Measurements from ENCODE around the gene STX1B.

STX1B gene

DNA sequence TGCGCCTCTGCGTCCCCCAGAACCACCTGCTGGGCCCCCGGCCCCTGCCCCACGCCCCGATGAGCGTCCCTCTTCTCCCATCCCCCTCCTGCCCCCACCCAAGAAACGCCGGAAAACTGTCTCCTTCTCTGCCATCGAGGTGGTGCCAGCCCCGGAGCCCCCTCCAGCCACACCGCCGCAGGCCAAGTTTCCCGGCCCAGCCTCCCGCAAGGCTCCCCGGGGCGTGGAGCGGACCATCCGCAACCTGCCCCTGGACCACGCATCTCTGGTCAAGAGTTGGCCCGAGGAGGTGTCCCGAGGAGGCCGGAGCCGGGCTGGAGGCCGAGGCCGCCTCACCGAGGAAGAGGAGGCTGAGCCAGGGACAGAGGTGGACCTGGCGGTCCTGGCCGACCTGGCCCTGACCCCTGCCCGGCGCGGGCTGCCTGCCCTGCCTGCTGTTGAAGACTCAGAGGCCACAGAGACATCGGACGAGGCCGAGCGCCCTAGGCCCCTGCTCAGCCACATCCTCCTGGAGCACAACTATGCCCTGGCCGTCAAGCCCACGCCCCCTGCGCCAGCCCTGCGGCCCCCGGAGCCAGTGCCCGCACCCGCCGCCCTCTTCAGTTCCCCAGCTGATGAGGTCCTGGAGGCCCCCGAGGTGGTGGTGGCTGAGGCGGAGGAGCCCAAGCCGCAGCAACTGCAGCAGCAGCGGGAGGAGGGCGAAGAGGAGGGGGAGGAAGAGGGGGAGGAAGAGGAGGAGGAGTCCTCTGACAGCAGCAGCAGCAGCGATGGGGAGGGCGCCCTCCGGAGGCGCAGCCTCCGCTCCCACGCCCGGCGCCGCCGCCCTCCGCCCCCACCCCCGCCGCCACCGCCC is 31.0 kb downstream of the STX1B start:
- DNase-seq (ENCODE audit: low spot score) = no peak

GRCh38 chr16:30977502-30977901 is 32.9 kb downstream of the STX1B start:
- no peak for DNase-seq (ENCODE audit: low spot score)

DNA sequence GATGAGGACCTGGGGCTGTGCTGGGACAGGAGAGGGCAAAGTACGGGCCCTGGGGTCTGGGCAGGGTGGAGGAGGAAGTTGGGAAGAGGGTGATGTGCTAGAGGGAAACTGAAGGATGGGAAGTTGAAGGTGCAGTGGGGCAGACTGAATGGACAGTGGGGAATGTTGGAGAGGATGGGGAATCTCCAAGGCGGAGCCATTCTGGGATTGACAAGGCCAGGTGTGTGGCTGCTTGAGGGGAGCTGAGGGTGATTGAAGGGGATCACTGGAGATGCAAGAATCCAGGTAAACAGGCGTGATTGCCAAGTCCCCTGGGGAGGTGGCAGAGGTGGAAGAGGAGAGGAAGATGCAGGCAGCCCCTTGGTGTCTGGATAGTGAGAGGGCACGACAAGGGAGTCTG is 34.0 kb downstream of the STX1B start:
- DNase-seq (ENCODE audit: low spot score) = no peak

GRCh38 chr16:30974348-30974747 is 36.1 kb downstream of the STX1B start:
- DNase-seq (ENCODE audit: low spot score) = no peak

DNA sequence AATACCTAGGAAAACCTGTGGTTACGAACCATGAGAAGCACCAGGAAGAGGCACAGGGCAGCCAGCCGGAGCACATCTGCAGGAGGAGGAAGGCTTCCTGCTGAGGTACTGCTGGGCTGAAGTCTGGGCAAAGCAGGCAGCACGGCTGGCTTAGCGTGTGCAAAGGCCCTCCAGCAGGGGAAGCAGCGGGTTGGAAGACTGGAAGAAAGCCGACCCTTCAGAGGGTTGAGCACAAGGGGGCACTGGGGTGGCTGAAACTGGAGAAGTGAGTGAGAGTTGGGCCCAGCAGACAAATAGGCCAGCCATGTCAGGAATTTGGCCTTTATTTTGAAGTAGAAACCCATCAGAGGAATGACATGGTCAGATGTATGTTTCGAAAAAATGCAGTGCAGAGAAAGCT is 37.6 kb downstream of the STX1B start:
- no peak for DNase-seq (ENCODE audit: low spot score)

GRCh38 chr16:30971298-30971697 is 39.1 kb downstream of the STX1B start:
- no peak for DNase-seq (ENCODE audit: low spot score)

GRCh38 chr16:30969246-30969842 is 41.1 kb downstream of the STX1B start:
- DNase-seq (ENCODE audit: low spot score) = no peak

DNA sequence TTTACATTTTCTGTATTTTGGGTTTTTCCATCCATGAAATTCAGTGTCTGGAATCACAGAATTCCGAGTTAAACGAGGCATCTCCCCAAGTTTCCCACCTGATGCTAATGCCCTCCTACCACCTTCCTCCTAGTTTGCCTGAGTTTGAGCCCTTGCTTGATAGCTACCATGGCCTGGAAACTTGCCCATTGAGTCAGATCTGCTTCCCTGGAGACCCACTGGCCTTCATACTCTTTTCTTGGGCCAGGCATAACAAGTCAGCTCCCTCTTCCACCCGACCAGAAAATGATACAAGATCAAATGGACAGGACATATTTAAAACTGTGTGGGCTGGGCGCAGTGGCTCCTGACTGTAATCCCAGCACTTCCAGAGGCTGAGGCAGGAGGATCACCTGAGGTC is 42.6 kb downstream of the STX1B start:
- no peak for DNase-seq (ENCODE audit: low spot score)

DNA sequence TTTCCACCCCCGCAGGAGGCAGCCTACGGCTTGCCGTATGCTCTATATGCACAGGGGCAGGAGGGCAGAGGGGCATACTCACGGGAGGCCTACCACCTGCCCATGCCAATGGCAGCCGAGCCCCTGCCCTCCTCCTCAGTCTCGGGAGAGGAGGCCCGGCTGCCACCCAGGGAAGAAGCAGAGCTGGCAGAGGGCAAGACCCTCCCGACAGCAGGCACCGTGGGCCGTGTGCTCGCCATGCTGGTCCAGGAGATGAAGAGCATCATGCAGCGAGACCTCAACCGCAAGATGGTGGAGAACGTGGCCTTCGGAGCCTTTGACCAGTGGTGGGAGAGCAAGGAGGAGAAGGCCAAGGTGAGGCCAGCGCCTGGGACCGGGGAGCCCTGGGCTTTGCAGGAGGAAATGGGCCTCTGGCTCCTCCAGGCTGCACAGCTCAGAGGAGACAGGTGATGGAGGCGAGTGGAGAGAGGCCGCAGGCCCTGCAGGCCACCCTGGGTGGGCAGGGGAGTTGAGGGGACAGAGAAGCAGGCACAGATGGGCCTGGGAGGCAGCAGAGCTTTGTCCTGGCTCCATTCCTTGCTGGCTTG is 44.3 kb downstream of the STX1B start:
- no peak for DNase-seq (ENCODE audit: low spot score)

GRCh38 chr16:30965436-30965835 is 45.0 kb downstream of the STX1B start:
- no peak for DNase-seq (ENCODE audit: low spot score)

DNA sequence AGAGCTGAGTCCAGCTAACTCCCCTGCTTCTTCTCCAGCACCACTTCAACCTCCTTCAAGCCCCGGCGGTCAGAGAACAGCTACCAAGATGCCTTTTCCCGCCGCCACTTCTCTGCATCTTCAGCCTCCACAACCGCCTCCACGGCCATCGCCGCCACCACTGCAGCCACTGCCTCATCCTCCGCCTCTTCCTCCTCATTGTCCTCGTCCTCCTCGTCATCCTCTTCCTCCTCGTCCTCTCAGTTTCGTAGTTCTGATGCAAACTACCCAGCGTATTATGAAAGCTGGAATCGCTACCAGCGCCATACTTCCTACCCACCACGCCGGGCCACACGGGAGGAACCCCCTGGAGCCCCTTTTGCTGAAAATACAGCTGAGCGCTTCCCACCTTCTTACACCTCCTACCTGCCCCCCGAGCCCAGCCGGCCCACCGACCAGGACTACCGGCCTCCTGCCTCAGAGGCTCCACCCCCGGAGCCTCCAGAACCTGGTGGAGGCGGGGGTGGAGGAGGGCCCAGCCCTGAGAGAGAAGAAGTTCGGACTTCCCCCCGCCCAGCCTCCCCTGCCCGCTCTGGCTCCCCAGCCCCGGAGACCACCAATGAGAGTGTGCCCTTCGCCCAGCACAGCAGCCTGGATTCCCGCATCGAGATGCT is 45.7 kb downstream of the STX1B start:
- no peak for DNase-seq (ENCODE audit: low spot score)

GRCh38 chr16:30963925-30964511 is 46.4 kb downstream of the STX1B start:
- no peak for DNase-seq (ENCODE audit: low spot score)

DNA sequence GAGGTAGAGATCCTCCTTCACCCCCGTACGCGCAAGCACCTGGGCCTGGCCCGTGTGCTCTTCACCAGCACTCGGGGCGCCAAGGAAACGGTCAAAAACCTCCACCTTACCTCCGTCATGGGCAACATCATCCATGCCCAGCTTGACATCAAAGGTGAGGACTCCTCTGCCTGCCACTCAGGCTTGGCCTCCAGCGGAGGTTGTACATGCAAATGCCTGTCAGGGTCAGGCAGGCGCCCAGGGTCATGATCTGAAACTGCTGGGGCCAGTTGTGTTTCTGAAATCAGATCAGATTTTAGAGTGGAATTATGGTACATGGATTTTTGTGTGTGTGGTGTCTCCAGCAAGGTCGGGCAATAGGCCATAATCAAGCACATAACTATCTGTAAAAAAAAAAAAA is 49.1 kb downstream of the STX1B start:
- DNase-seq (ENCODE audit: low spot score) = no peak

GRCh38 chr16:30958175-30959079 is 52.0 kb downstream of the STX1B start:
- DNase-seq (ENCODE audit: low spot score) = peak; percentile 39

- peak; percentile 96 for DNase-seq (ENCODE audit: low spot score)
Observed at GRCh38 chr16:30957456-30958174, 52.8 kb downstream of the STX1B start, which contains the start of gene SETD1A. TSS of gene SETD1A (plus strand) at chr16:30957754. CDS start at chr16:30958732, 978 bp downstream.

DNA sequence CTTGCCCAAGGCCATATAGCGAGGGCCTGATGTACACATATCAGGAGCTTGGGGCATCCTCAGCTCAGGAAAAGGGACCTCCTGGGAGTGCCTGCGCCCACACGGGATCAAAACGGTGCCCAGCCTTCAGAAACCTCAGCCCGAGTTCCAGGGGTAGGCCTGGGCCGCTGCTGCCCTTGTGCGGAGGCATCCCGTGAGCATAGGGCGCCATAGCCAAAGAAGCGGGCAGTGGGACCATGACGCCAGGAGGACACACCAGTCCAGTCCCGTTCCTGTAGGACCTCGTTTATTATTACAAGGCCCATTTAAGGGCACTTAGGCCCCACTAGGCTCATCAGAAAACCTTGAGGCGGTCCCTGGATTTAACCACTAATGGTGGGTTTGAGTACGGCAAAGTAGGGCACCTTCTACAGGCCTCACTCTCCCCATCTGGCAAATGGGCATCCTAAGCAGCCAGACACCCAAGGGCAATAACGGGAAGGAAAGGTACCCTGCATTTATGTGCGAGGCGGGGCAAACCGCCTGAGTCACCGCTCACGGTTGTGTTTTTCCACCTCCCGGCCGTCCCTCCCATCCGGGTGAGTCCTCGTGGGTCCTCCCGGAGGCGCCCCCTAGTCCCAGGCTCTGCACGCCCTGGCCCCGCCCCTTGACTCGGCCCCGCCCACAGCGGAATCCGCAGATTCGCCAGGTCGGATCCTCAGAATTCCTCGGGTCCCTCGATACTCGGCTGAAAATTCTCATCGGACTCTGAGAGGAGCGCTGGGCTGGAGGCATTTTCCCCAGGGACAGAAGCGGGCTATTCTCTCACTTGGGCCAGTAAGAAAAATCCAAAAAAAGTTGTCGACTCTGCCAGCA is 53.6 kb downstream of the STX1B start:
- peak; percentile 78 for DNase-seq (ENCODE audit: low spot score)

- DNase-seq (ENCODE audit: low spot score) = no peak
Observed at GRCh38 chr16:30954993-30955392, 55.4 kb downstream of the STX1B start.

DNA sequence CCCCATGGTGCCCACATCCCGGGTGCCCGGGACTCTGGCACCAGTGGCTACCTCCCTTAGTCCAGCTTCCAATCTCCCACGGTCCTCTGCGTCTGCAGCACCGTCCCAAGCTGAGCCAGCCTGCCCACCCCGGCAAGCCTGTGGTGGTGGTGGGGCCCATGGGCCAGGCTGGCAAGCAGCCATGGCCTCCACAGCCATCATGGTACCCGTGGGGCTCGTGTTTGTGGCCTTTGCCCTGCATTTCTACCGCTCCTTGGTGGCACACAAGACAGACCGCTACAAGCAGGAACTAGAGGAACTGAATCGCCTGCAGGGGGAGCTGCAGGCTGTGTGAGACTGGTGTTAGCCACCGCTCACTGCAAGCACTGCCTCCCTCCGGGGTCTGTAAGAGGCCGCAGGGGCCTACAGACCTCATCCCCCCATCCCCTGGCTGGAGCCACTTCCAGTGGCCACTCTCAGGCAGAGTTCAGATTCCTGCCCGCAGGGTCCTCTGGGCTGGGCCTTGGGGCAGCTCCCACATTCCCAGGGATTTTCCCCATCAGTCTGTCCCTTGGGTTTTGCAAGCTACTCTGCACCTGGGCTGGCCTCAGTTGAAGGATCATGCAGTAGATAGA is 56.8 kb downstream of the STX1B start:
- peak; percentile 92 for DNase-seq (ENCODE audit: low spot score)

GRCh38 chr16:30953111-30953510 is 57.3 kb downstream of the STX1B start:
- DNase-seq (ENCODE audit: low spot score) = peak; percentile 51

Measured in cerebellar cortex (tissue), 1 donor.